A549 (cell line): ENCODE measurements around the gene ANKRD18B. TPM values are rescaled to one million over a fixed set of nuclear protein-coding genes. Genes with fewer than 3 reads are reported as not detected.

ENCODE experiments used
- polyA plus RNA-seq, 4 experiments: library from polyadenylated mRNA; depleted of rRNA in 3 of 4; stranded (reverse); fragments of >200 nt; fragmentation: RNase III in 1 of 4; extraction: RNeasy Plus Mini Kit Qiagen cat#74134 plus additional on column Dnase treatment in 1 of 4; gene quantifications; 2 replicates in 3 of 4; 3 replicates in 1 of 4; pipeline ENCODE4 v1.2.3, GENCODE V29; 2011 to 2017
- small RNA-seq, 6 experiments: library from RNA; depleted of rRNA; stranded (forward); fragments of <200 nt; gene quantifications; one replicate each; pipeline ENCODE3, GENCODE V24; 2012

Gene ANKRD18B
- polyA plus RNA-seq, 2 of the 4 experiments (the other 2 are of a cell fraction): 5.6 to 12.6 TPM

Small RNA genes within 50 kb of the gene (small RNA-seq; reads per million reads assigned to genes)
- 0 reads per million in 6 experiments for gene AL139008.1
- 0 reads per million in 6 experiments for gene PRSS3P4

Other genes starting within 250 kb of the ANKRD18B start
- gene NFX1, start 233.7 kb upstream of the ANKRD18B start, polyA plus RNA-seq (2011; rRNA removed): 41.1 and 41.2 TPM in 2 replicates
- 23.6 to 25.0 TPM (median 24.8 TPM) in 3 replicates for gene NFX1, start 233.7 kb upstream of the ANKRD18B start, polyA plus RNA-seq (2017; fragmentation: RNase III; extraction: RNeasy Plus Mini Kit Qiagen cat#74134 plus additional on column Dnase treatment)
- gene AQP7, start 121.7 kb upstream of the ANKRD18B start, polyA plus RNA-seq (2011; rRNA removed): 1.1 and 1.2 TPM in 2 replicates
- gene AQP7, start 121.7 kb upstream of the ANKRD18B start, polyA plus RNA-seq (2017; fragmentation: RNase III; extraction: RNeasy Plus Mini Kit Qiagen cat#74134 plus additional on column Dnase treatment): 0.39 to 0.69 TPM (median 0.61 TPM) in 3 replicates
- gene AQP3, start 76.7 kb upstream of the ANKRD18B start, polyA plus RNA-seq (2011; rRNA removed): 18.8 and 21.7 TPM in 2 replicates
- gene AQP3, start 76.7 kb upstream of the ANKRD18B start, polyA plus RNA-seq (2017; fragmentation: RNase III; extraction: RNeasy Plus Mini Kit Qiagen cat#74134 plus additional on column Dnase treatment): 5.4 to 7.2 TPM (median 6.2 TPM) in 3 replicates
- gene NOL6, start 50.3 kb upstream of the ANKRD18B start, polyA plus RNA-seq (2011; rRNA removed): 49.5 and 56.6 TPM in 2 replicates
- 52.0 to 56.2 TPM (median 52.8 TPM) in 3 replicates for gene NOL6, start 50.3 kb upstream of the ANKRD18B start, polyA plus RNA-seq (2017; fragmentation: RNase III; extraction: RNeasy Plus Mini Kit Qiagen cat#74134 plus additional on column Dnase treatment)